ENCODE measurements around the gene NDFIP1. TPM values are rescaled to one million over a fixed set of nuclear protein-coding genes. Genes with fewer than 3 reads are reported as not detected.
A peak's percentile ranks its signal among the peaks of the same experiment; 100 is the strongest.

Gene NDFIP1
- total RNA-seq, 2 experiments from 2014 or later, result 185 to 192 TPM

DNA sequence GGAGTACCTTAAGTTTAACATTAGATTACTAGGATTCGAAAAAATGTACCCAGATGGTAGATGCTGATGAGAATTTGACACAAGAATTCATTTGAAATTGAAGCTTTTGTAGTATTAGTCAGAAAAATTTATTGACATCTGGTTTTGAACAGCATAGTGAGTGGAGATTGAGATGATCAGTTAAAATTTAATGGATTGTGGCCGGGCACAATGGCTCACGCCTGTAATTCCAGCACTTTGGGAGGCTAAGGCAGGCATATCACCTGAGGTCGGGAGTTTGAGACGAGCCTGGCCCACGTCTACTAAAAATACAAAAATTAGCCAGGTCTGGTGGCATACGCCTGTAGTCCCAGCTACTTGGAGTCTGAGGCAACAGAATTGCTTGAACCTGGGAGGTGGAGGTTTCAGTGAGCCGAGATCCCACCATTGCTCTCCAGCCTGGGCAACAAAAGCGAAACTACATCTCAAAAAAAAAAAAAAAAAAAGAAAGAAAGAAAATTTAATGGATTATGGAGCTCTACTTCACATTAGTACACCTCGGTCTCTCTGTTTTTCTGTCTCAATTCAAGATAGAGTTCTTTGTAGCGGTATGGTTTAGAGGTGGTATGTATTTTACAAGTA lies 21.0 kb downstream of the NDFIP1 start:
- H3K9me3 ChIP-seq (ENCODE audit: control insufficient read depth in 1 of 2, insufficient read depth in 1 of 2, low read length in 2 of 2), result peaks cover 0 to 4% of the 10 kb centered on the region in 2 experiments
- H3K27me3 ChIP-seq (ENCODE audit: control insufficient read depth in 1 of 2, insufficient read depth in 2 of 2, low read length in 2 of 2), result no peaks in the 10 kb centered on the region
- TF ChIP-seq, protein P1, sequence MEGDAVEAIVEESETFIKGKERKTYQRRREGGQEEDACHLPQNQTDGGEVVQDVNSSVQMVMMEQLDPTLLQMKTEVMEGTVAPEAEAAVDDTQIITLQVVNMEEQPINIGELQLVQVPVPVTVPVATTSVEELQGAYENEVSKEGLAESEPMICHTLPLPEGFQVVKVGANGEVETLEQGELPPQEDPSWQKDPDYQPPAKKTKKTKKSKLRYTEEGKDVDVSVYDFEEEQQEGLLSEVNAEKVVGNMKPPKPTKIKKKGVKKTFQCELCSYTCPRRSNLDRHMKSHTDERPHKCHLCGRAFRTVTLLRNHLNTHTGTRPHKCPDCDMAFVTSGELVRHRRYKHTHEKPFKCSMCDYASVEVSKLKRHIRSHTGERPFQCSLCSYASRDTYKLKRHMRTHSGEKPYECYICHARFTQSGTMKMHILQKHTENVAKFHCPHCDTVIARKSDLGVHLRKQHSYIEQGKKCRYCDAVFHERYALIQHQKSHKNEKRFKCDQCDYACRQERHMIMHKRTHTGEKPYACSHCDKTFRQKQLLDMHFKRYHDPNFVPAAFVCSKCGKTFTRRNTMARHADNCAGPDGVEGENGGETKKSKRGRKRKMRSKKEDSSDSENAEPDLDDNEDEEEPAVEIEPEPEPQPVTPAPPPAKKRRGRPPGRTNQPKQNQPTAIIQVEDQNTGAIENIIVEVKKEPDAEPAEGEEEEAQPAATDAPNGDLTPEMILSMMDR (IDR thresholded peaks at IDR 0.05), result no peak
- DNase-seq (no peak), ATAC-seq (ENCODE audit: poor library complexity) (no peak)
- Mint-ChIP-seq H3K9me3 (no peaks in the 10 kb centered on the region), H3K27ac (peak overlapping the region; percentile 55), H3K27me3 (no peaks in the 10 kb centered on the region), H3K4me1 (ENCODE audit: low read depth) (peaks cover 60% of the 10 kb centered on the region), H3K36me3 (ENCODE audit: low read depth) (peaks cover 52% of the 10 kb centered on the region), H3K4me3 (peak overlapping the region; percentile 49)
- peaks cover 35% of the 10 kb centered on the region for H3K4me1 ChIP-seq (ENCODE audit: insufficient read depth, low read length)
- no peak overlapping the region for H3K27ac ChIP-seq (ENCODE audit: low read depth in 1 of 2, low read length in 2 of 2)
- ChIA-PET POLR2A (interaction anchor here (0.6 to 2.6 kb wide), 8 partner anchors 10 to 804 kb away, joined by 3 to 19 read pairs (median 3); partner anchors contain the start of genes GNPDA1 and NDFIP1), CTCF (interaction anchor here (0.7 to 1.9 kb wide), 2 partner anchors 118 to 312 kb away, joined by 3 to 5 read pairs; no protein-coding TSS in a partner anchor)
- peaks cover 32% of the 10 kb centered on the region for H3K36me3 ChIP-seq (ENCODE audit: insufficient read depth, low read length)
- intact Hi-C loops (cut with DNase I, micrococcal nuclease), result loop anchor here (2.0 to 5.0 kb wide), 3 partner anchors 15 to 32 kb away; partner anchors contain the start of gene NDFIP1 (in 1 of the 2)
- H3K4me3 ChIP-seq (ENCODE audit: low read length), result no peak overlapping the region

DNA sequence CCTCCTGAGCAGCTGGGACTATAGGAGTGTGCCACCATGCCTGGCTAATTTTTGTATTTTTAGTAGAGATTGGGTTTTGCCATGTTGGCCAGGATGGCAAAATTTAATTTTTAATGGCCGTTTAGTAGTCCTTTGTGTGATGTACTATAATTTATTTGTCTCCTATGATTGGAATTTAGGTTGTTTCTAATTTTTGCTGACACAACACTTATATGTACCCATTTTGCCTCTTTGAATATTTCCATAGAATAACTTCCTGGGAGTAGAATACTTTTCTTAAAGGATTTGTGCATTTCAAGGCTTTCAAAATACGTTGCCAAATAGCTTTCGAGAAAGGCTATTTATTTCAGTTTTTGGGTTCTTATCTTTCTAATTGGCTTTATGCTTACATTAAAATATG lies 22.8 kb downstream of the NDFIP1 start:
- peaks cover 55% of the 10 kb centered on the region for H3K36me3 Mint-ChIP-seq (ENCODE audit: low read depth)
- Histone ChIP-seq H3K9me3 (ENCODE audit: control insufficient read depth in 1 of 2, insufficient read depth in 1 of 2, low read length in 2 of 2) (no peaks in the 10 kb centered on the region), H3K36me3 (ENCODE audit: insufficient read depth, low read length) (peaks cover 44% of the 10 kb centered on the region), H3K27me3 (ENCODE audit: control insufficient read depth in 1 of 2, insufficient read depth in 2 of 2, low read length in 2 of 2) (no peaks in the 10 kb centered on the region), H3K4me3 (ENCODE audit: low read length) (no peak overlapping the region), H3K4me1 (ENCODE audit: insufficient read depth, low read length) (peaks cover 31% of the 10 kb centered on the region), H3K27ac (ENCODE audit: low read depth in 1 of 2, low read length in 2 of 2) (no peak overlapping the region)
- intact Hi-C loops (cut with DNase I, micrococcal nuclease), result loop anchor here (2.0 to 5.0 kb wide), 2 partner anchors 17 to 34 kb away; no protein-coding TSS in a partner anchor
- H3K27ac Mint-ChIP-seq, result no peak overlapping the region
- no peaks in the 10 kb centered on the region for H3K9me3 Mint-ChIP-seq
- POLR2A ChIA-PET, result interaction anchor here (0.6 to 1.0 kb wide), 3 partner anchors 22 to 162 kb away, joined by 3 to 4 read pairs (median 3); partner anchors contain the start of gene RNF14
- TF ChIP-seq, protein P1 (IDR thresholded peaks at IDR 0.05), result no peak
- ATAC-seq (ENCODE audit: poor library complexity) (no peak), DNase-seq (no peak)
- CTCF ChIA-PET, result interaction anchor here (1.0 to 1.1 kb wide), 2 partner anchors 12 to 13 kb away, joined by 3 read pairs; no protein-coding TSS in a partner anchor
- H3K4me1 Mint-ChIP-seq (ENCODE audit: low read depth), result peaks cover 63% of the 10 kb centered on the region
- H3K27me3 Mint-ChIP-seq, result no peaks in the 10 kb centered on the region
- no peak overlapping the region for H3K4me3 Mint-ChIP-seq

DNA sequence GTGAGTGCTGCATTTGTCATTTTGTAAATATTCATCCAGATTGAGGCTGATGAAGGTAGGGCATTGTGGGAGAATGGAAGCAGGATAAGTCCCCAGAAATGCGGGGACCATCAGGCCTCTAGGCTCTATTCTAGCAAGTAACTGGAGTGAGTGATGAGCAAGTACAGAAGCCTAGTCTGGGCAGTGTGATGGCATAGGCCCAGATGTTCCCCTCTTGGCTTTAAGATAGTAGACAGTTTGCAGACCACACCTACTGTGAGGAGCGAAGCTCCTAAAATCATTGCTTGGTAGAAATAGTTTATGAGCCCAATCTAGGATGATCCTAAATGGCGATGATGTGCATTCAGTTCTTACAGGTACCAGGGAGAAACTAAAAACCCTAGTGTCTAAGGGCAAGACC lies 24.3 kb downstream of the NDFIP1 start:
- DNase-seq (no peak), ATAC-seq (ENCODE audit: poor library complexity) (no peak)
- no peaks in the 10 kb centered on the region for H3K27me3 Mint-ChIP-seq
- H3K9me3 ChIP-seq (ENCODE audit: control insufficient read depth in 1 of 2, insufficient read depth in 1 of 2, low read length in 2 of 2), result no peaks in the 10 kb centered on the region
- peaks cover 20% of the 10 kb centered on the region for H3K4me1 ChIP-seq (ENCODE audit: insufficient read depth, low read length)
- ChIA-PET POLR2A (interaction anchor here (0.7 to 1.8 kb wide), 2 partner anchors 23 to 102 kb away, joined by 3 to 5 read pairs; no protein-coding TSS in a partner anchor), CTCF (no interaction called here)
- H3K36me3 ChIP-seq (ENCODE audit: insufficient read depth, low read length), result peaks cover 54% of the 10 kb centered on the region
- H3K9me3 Mint-ChIP-seq, result no peaks in the 10 kb centered on the region
- peaks cover 55% of the 10 kb centered on the region for H3K4me1 Mint-ChIP-seq (ENCODE audit: low read depth)
- H3K36me3 Mint-ChIP-seq (ENCODE audit: low read depth), result peaks cover 56% of the 10 kb centered on the region
- intact Hi-C loops (cut with DNase I, micrococcal nuclease), result loop anchor here in 1 of 2 experiments (5.0 kb wide), 1 partner anchor 36 kb away; no protein-coding TSS in a partner anchor
- TF ChIP-seq, protein P1 (IDR thresholded peaks at IDR 0.05), result no peak
- H3K27ac Mint-ChIP-seq, result no peak overlapping the region
- H3K4me3 ChIP-seq (ENCODE audit: low read length), result no peak overlapping the region
- no peaks in the 10 kb centered on the region for H3K27me3 ChIP-seq (ENCODE audit: control insufficient read depth in 1 of 2, insufficient read depth in 2 of 2, low read length in 2 of 2)
- no peak overlapping the region for H3K27ac ChIP-seq (ENCODE audit: low read depth in 1 of 2, low read length in 2 of 2)
- no peak overlapping the region for H3K4me3 Mint-ChIP-seq
